Measurements from ENCODE around the gene MAML3. TPM values are rescaled to one million over a fixed set of nuclear protein-coding genes. Genes with fewer than 3 reads are reported as not detected.

MAML3 gene
- total RNA-seq, 2 experiments from 2014 or later = 4.0 to 4.1 TPM

GRCh38 chr4:139899346-139899745 lies 254.6 kb downstream of the MAML3 start:
- no peak overlapping the region for H3K27ac Mint-ChIP-seq
- CTCF ChIA-PET = no interaction called here
- no peak for ATAC-seq

GRCh38 chr4:139898293-139898692 lies 255.7 kb downstream of the MAML3 start:
- H3K4me1 Mint-ChIP-seq (ENCODE audit: low read depth) = peaks cover 17% of the 10 kb centered on the region
- no peak overlapping the region for H3K27ac Mint-ChIP-seq

More at GRCh38 chr4:139899346-139899745, 254.6 kb downstream of the MAML3 start:
- Mint-ChIP-seq H3K27me3 (ENCODE audit: low read depth) (no peaks in the 10 kb centered on the region), H3K4me1 (ENCODE audit: low read depth) (peaks cover 18% of the 10 kb centered on the region), H3K9me3 (ENCODE audit: insufficient read depth) (no peaks in the 10 kb centered on the region), H3K4me3 (no peak overlapping the region), H3K36me3 (ENCODE audit: low read depth) (peaks cover under 1% of the 10 kb centered on the region)
- no peak for DNase-seq
- POLR2A ChIA-PET = no interaction called here

GRCh38 chr4:139896091-139896604 lies 257.8 kb downstream of the MAML3 start:
- Mint-ChIP-seq H3K9me3 (ENCODE audit: insufficient read depth) (no peaks in the 10 kb centered on the region), H3K36me3 (ENCODE audit: low read depth) (no peaks in the 10 kb centered on the region), H3K27ac (no peak overlapping the region), H3K27me3 (ENCODE audit: low read depth) (no peaks in the 10 kb centered on the region), H3K4me1 (ENCODE audit: low read depth) (peaks cover 6% of the 10 kb centered on the region), H3K4me3 (no peak overlapping the region)
- DNase-seq = no peak
- ChIA-PET CTCF (no interaction called here), POLR2A (no interaction called here)
- ATAC-seq = no peak

More at GRCh38 chr4:139898293-139898692, 255.7 kb downstream of the MAML3 start:
- H3K4me3 Mint-ChIP-seq = no peak overlapping the region
- ChIA-PET POLR2A (no interaction called here), CTCF (no interaction called here)
- H3K9me3 Mint-ChIP-seq (ENCODE audit: insufficient read depth) = no peaks in the 10 kb centered on the region
- H3K27me3 Mint-ChIP-seq (ENCODE audit: low read depth) = no peaks in the 10 kb centered on the region
- ATAC-seq (peak; percentile 48), DNase-seq (no peak)
- no peaks in the 10 kb centered on the region for H3K36me3 Mint-ChIP-seq (ENCODE audit: low read depth)

GRCh38 chr4:139893801-139894200 lies 260.2 kb downstream of the MAML3 start:
- DNase-seq (no peak), ATAC-seq (no peak)
- Mint-ChIP-seq H3K4me1 (ENCODE audit: low read depth) (no peaks in the 10 kb centered on the region), H3K27ac (no peak overlapping the region), H3K36me3 (ENCODE audit: low read depth) (no peaks in the 10 kb centered on the region), H3K9me3 (ENCODE audit: insufficient read depth) (no peaks in the 10 kb centered on the region), H3K4me3 (no peak overlapping the region), H3K27me3 (ENCODE audit: low read depth) (no peaks in the 10 kb centered on the region)
- POLR2A ChIA-PET = no interaction called here
- CTCF ChIA-PET = no interaction called here

GRCh38 chr4:139892973-139893736 lies 260.8 kb downstream of the MAML3 start:
- no peaks in the 10 kb centered on the region for H3K9me3 Mint-ChIP-seq (ENCODE audit: insufficient read depth)
- H3K27ac Mint-ChIP-seq = no peak overlapping the region
- ChIA-PET POLR2A (no interaction called here), CTCF (interaction anchor here (1.0 kb wide), 1 partner anchor 155 kb away, joined by 3 read pairs; no protein-coding TSS in a partner anchor)
- H3K27me3 Mint-ChIP-seq (ENCODE audit: low read depth) = no peaks in the 10 kb centered on the region
- no peak overlapping the region for H3K4me3 Mint-ChIP-seq
- H3K36me3 Mint-ChIP-seq (ENCODE audit: low read depth) = no peaks in the 10 kb centered on the region
- H3K4me1 Mint-ChIP-seq (ENCODE audit: low read depth) = no peaks in the 10 kb centered on the region
- ATAC-seq = no peak
- no peak for DNase-seq

GRCh38 chr4:139890816-139891215 lies 263.2 kb downstream of the MAML3 start:
- H3K27me3 Mint-ChIP-seq (ENCODE audit: low read depth) = no peaks in the 10 kb centered on the region
- ATAC-seq (no peak), DNase-seq (no peak)
- ChIA-PET CTCF (no interaction called here), POLR2A (no interaction called here)
- no peaks in the 10 kb centered on the region for H3K36me3 Mint-ChIP-seq (ENCODE audit: low read depth)
- no peaks in the 10 kb centered on the region for H3K4me1 Mint-ChIP-seq (ENCODE audit: low read depth)
- no peak overlapping the region for H3K27ac Mint-ChIP-seq
- H3K4me3 Mint-ChIP-seq = no peak overlapping the region
- H3K9me3 Mint-ChIP-seq (ENCODE audit: insufficient read depth) = no peaks in the 10 kb centered on the region

GRCh38 chr4:139889901-139890300 lies 264.1 kb downstream of the MAML3 start:
- no peak overlapping the region for H3K27ac Mint-ChIP-seq
- H3K4me3 Mint-ChIP-seq = no peak overlapping the region
- no peaks in the 10 kb centered on the region for H3K27me3 Mint-ChIP-seq (ENCODE audit: low read depth)
- ATAC-seq (no peak), DNase-seq (no peak)
- no peaks in the 10 kb centered on the region for H3K4me1 Mint-ChIP-seq (ENCODE audit: low read depth)
- no peaks in the 10 kb centered on the region for H3K9me3 Mint-ChIP-seq (ENCODE audit: insufficient read depth)
- CTCF ChIA-PET = no interaction called here
- POLR2A ChIA-PET = no interaction called here
- no peaks in the 10 kb centered on the region for H3K36me3 Mint-ChIP-seq (ENCODE audit: low read depth)

GRCh38 chr4:139889264-139889663 lies 264.7 kb downstream of the MAML3 start:
- DNase-seq (no peak), ATAC-seq (no peak)
- ChIA-PET POLR2A (no interaction called here), CTCF (no interaction called here)
- Mint-ChIP-seq H3K36me3 (ENCODE audit: low read depth) (no peaks in the 10 kb centered on the region), H3K4me3 (no peak overlapping the region), H3K9me3 (ENCODE audit: insufficient read depth) (no peaks in the 10 kb centered on the region), H3K27me3 (ENCODE audit: low read depth) (no peaks in the 10 kb centered on the region), H3K4me1 (ENCODE audit: low read depth) (no peaks in the 10 kb centered on the region), H3K27ac (no peak overlapping the region)

- H3K9me3 Mint-ChIP-seq (ENCODE audit: insufficient read depth) = no peaks in the 10 kb centered on the region
- H3K4me3 Mint-ChIP-seq = no peak overlapping the region
- CTCF ChIA-PET = interaction anchor here (1.1 kb wide), 1 partner anchor 124 kb away, joined by 3 read pairs; no protein-coding TSS in a partner anchor
- H3K4me1 Mint-ChIP-seq (ENCODE audit: low read depth) = no peaks in the 10 kb centered on the region
- POLR2A ChIA-PET = interaction anchor here (0.6 kb wide), 1 partner anchor 31 kb away, joined by 3 read pairs; no protein-coding TSS in a partner anchor
- H3K36me3 Mint-ChIP-seq (ENCODE audit: low read depth) = no peaks in the 10 kb centered on the region
- no peak overlapping the region for H3K27ac Mint-ChIP-seq
- no peaks in the 10 kb centered on the region for H3K27me3 Mint-ChIP-seq (ENCODE audit: low read depth)
- ATAC-seq (no peak), DNase-seq (no peak)
Measured at GRCh38 chr4:139887962-139888735, 265.8 kb downstream of the MAML3 start.

GRCh38 chr4:139887376-139887802 lies 266.6 kb downstream of the MAML3 start:
- no peaks in the 10 kb centered on the region for H3K4me1 Mint-ChIP-seq (ENCODE audit: low read depth)
- ChIA-PET POLR2A (no interaction called here), CTCF (interaction anchor here (1.1 kb wide), 2 partner anchors 124 to 231 kb away, joined by 3 read pairs; no protein-coding TSS in a partner anchor)
- DNase-seq (no peak), ATAC-seq (no peak)
- H3K36me3 Mint-ChIP-seq (ENCODE audit: low read depth) = no peaks in the 10 kb centered on the region
- no peak overlapping the region for H3K27ac Mint-ChIP-seq
- H3K27me3 Mint-ChIP-seq (ENCODE audit: low read depth) = no peaks in the 10 kb centered on the region
- H3K9me3 Mint-ChIP-seq (ENCODE audit: insufficient read depth) = no peaks in the 10 kb centered on the region
- H3K4me3 Mint-ChIP-seq = no peak overlapping the region

- no peak overlapping the region for H3K27ac Mint-ChIP-seq
- H3K9me3 Mint-ChIP-seq (ENCODE audit: insufficient read depth) = no peaks in the 10 kb centered on the region
- no peaks in the 10 kb centered on the region for H3K27me3 Mint-ChIP-seq (ENCODE audit: low read depth)
- ChIA-PET CTCF (interaction anchor here (1.1 kb wide), 1 partner anchor 230 kb away, joined by 3 read pairs; no protein-coding TSS in a partner anchor), POLR2A (no interaction called here)
- no peak for ATAC-seq
- no peak for DNase-seq
- H3K4me1 Mint-ChIP-seq (ENCODE audit: low read depth) = no peaks in the 10 kb centered on the region
- no peaks in the 10 kb centered on the region for H3K36me3 Mint-ChIP-seq (ENCODE audit: low read depth)
- H3K4me3 Mint-ChIP-seq = no peak overlapping the region
Measured at GRCh38 chr4:139886798-139887197, 267.2 kb downstream of the MAML3 start.

- no peaks in the 10 kb centered on the region for H3K36me3 Mint-ChIP-seq (ENCODE audit: low read depth)
- ChIA-PET CTCF (no interaction called here), POLR2A (no interaction called here)
Measured at GRCh38 chr4:139884438-139884837, 269.5 kb downstream of the MAML3 start.

More at GRCh38 chr4:139884438-139884837, 269.5 kb downstream of the MAML3 start:
- Mint-ChIP-seq H3K4me3 (no peak overlapping the region), H3K4me1 (ENCODE audit: low read depth) (no peaks in the 10 kb centered on the region), H3K9me3 (ENCODE audit: insufficient read depth) (no peaks in the 10 kb centered on the region), H3K27me3 (ENCODE audit: low read depth) (no peaks in the 10 kb centered on the region), H3K27ac (no peak overlapping the region)
- no peak for DNase-seq
- no peak for ATAC-seq

Data from activated CD8-positive, alpha-beta T cell treated with anti-CD3 and anti-CD28 coated beads, Interleukin-2, amount 10 ng/mL, durations not matched to agents 7 days and 5 days (primary cell).